IMR-90 (cell line): ENCODE data around the gene ALCAM. TPM values are rescaled to one million over a fixed set of nuclear protein-coding genes. Genes with fewer than 3 reads are reported as not detected.
A peak's percentile ranks its signal among the peaks of the same experiment; 100 is the strongest.

Experiments used
- ATAC-seq: fragments of 200-7000 bp; cut with Tn5 transposase; 2 replicates; pipeline ENCODE4 v1.9.1; 2020; ENCODE audit warnings: low read depth, mild to moderate bottlenecking, moderate library complexity
- BruUV-seq: library from RNA; stranded (reverse); fragments of 400-500 nt; replicated peaks from 2 replicates; lab custom pipeline; 2021; lab: Mats Ljungman, UMichigan
- CTCF ChIA-PET: fragments of 300-600 bp; formaldehyde crosslinking; extraction: SDS; loops from one replicate; lab custom pipeline; 2021; ENCODE audit warnings: antibody characterized with exemption; lab: Yijun Ruan, JAX
- POLR2A ChIA-PET: fragments of 300-600 bp; sonication (Branson Sonifier 250); formaldehyde crosslinking; loops from one replicate; lab custom pipeline; 2022; ENCODE audit warnings: antibody characterized with exemption; ENCODE audit not compliant: unreplicated experiment; lab: Charles Lee
- DNase-seq: peaks from one replicate; pipeline ENCODE4 v3.0.0; 2013
- H2AFZ ChIP-seq: replicated peaks from 2 replicates; pipeline ENCODE3; 2013; ENCODE audit warnings: low read length, mild to moderate bottlenecking; ENCODE audit not compliant: poor library complexity
- H2AK5ac ChIP-seq: 2 replicates; pipeline ENCODE4 v1.6.1; 2013; ENCODE audit warnings: low read depth, low read length, inconsistent platforms
- H2AK9ac ChIP-seq: replicated peaks from 2 replicates; pipeline ENCODE3; 2013; ENCODE audit warnings: mild to moderate bottlenecking, low read depth, low read length, moderate library complexity; ENCODE audit not compliant: poor library complexity
- H2BK120ac ChIP-seq: 2 replicates; pipeline ENCODE4 v1.6.1; 2013; ENCODE audit warnings: low read depth, low read length, inconsistent platforms
- H2BK15ac ChIP-seq: 3 replicates; pipeline ENCODE4 v1.6.1; 2013; ENCODE audit warnings: low read depth, low read length, inconsistent platforms
- H2BK20ac ChIP-seq: 2 replicates; pipeline ENCODE4 v1.6.1; 2013; ENCODE audit warnings: low read depth, mild to moderate bottlenecking, inconsistent platforms, low read length, moderate library complexity
- H2BK5ac ChIP-seq: 2 replicates; pipeline ENCODE4 v1.6.1; 2013; ENCODE audit warnings: mild to moderate bottlenecking, low read depth, low read length, inconsistent platforms; ENCODE audit not compliant: poor library complexity, severe bottlenecking
- H3K14ac ChIP-seq: replicated peaks from 2 replicates; pipeline ENCODE4 v1.6.1; 2013; ENCODE audit warnings: low read depth, low read length, inconsistent platforms
- H3K18ac ChIP-seq: 2 replicates; pipeline ENCODE4 v1.6.1; 2013; ENCODE audit warnings: low read depth, low read length, control low read depth
- H3K23ac ChIP-seq: 2 replicates; pipeline ENCODE4 v1.6.1; 2013; ENCODE audit warnings: low read depth, low read length, inconsistent platforms
- H3K27ac ChIP-seq: 2 replicates; pipeline ENCODE4 v1.5.1; 2013; ENCODE audit warnings: mild to moderate bottlenecking, control low read depth, low read length; ENCODE audit not compliant: insufficient read depth
- H3K27me3 ChIP-seq: 2 replicates; pipeline ENCODE4 v1.6.1; 2013; ENCODE audit warnings: low read length; ENCODE audit not compliant: control insufficient read depth, insufficient read depth
- H3K36me3 ChIP-seq: 2 replicates; pipeline ENCODE4 v1.6.1; 2013; ENCODE audit warnings: low read length, mixed read lengths; ENCODE audit not compliant: control insufficient read depth, insufficient read depth
- H3K4ac ChIP-seq: 2 replicates; pipeline ENCODE4 v1.6.1; 2013; ENCODE audit warnings: low read depth, low read length, inconsistent platforms
- H3K4me1 ChIP-seq: 2 replicates; pipeline ENCODE4 v1.6.1; 2013; ENCODE audit warnings: low read length, mixed read lengths; ENCODE audit not compliant: control insufficient read depth, insufficient read depth
- H3K4me2 ChIP-seq: 2 replicates; pipeline ENCODE4 v1.6.1; 2013; ENCODE audit warnings: low read depth, mild to moderate bottlenecking, control low read depth, low read length, moderate library complexity
- H3K4me3 ChIP-seq: 2 replicates; pipeline ENCODE4 v1.5.1; 2013; ENCODE audit warnings: low read depth, mild to moderate bottlenecking, control low read depth, low read length, moderate library complexity; ENCODE audit not compliant: insufficient read depth
- H3K56ac ChIP-seq: 2 replicates; pipeline ENCODE4 v1.6.1; 2013; ENCODE audit warnings: low read length, inconsistent platforms; ENCODE audit not compliant: insufficient read depth; ENCODE audit errors: extremely low read depth
- H3K79me1 ChIP-seq, 2 experiments: 2 replicates each; pipeline ENCODE4 v1.6.1; 2013; ENCODE audit warnings: low read length in 2 of 2, inconsistent platforms in 1 of 2, low read depth in 1 of 2
- H3K9ac ChIP-seq: 2 replicates; pipeline ENCODE4 v1.6.1; 2013; ENCODE audit warnings: low read depth, low read length, control low read depth
- H3K9me1 ChIP-seq: 2 replicates; pipeline ENCODE4 v1.6.1; 2013; ENCODE audit warnings: low read length, inconsistent platforms; ENCODE audit not compliant: insufficient read depth
- H3K9me3 ChIP-seq: 2 replicates; pipeline ENCODE4 v1.6.1; 2013; ENCODE audit warnings: low read length; ENCODE audit not compliant: control insufficient read depth, insufficient read depth
- H4K20me1 ChIP-seq: 2 replicates; pipeline ENCODE4 v1.6.1; 2013; ENCODE audit warnings: low read length, inconsistent platforms; ENCODE audit not compliant: insufficient read depth
- H4K5ac ChIP-seq: 2 replicates; pipeline ENCODE4 v1.6.1; 2013; ENCODE audit warnings: mild to moderate bottlenecking, low read depth, low read length, control low read depth
- H4K8ac ChIP-seq, 2 experiments: 2 replicates each; pipeline ENCODE4 v1.6.1; 2013; ENCODE audit warnings: low read depth in 2 of 2, low read length in 2 of 2, control low read depth in 1 of 2, inconsistent platforms in 1 of 2
- H4K91ac ChIP-seq: 2 replicates; pipeline ENCODE4 v1.6.1; 2013; ENCODE audit warnings: low read depth, low read length, inconsistent platforms; ENCODE audit not compliant: insufficient read depth
- FOS ChIP-seq: fragments of 150-350 bp; IDR thresholded peaks from 2 replicates; pipeline ENCODE4 v1.6.1; 2016; ENCODE audit warnings: low read depth, low read length
- MAZ ChIP-seq: IDR thresholded peaks from 2 replicates; pipeline ENCODE4 v1.6.1; 2012; ENCODE audit warnings: low read depth, mild to moderate bottlenecking, low read length, improper control_type of control experiment, moderate library complexity, borderline replicate concordance
- RAD21 ChIP-seq: IDR thresholded peaks from 2 replicates; pipeline ENCODE4 v1.6.1; 2012; ENCODE audit warnings: low read length, improper control_type of control experiment
- WGBS, 2 experiments: methylation state at CpG; one replicate each; pipeline versions ENCODE4 v1.1.5 to v1.1.7; 2013; ENCODE audit warnings: missing lambda C conversion rate in 2 of 2; ENCODE audit not compliant: insufficient read length in 1 of 2; ENCODE audit errors: extremely low coverage in 2 of 2; 5-methylcytosine and 5-hydroxymethylcytosine counted together
- dilution Hi-C: fragments of 300-500 bp; cut with HindIII; formaldehyde crosslinking; loops from one replicate; pipeline ENCODE4 v1.14.3; 2018; ENCODE audit warnings: low sequenced_read_pairs; ENCODE audit not compliant: unreplicated experiment
- in situ Hi-C: fragments of 300-500 bp; cut with MboI; formaldehyde crosslinking; loops from 3 replicates; pipeline ENCODE4 v1.14.3; 2019; ENCODE audit warnings: low sequenced_read_pairs, inconsistent platforms, mixed read lengths
- intact Hi-C: fragments of 100-400 bp; cut with micrococcal nuclease; formaldehyde crosslinking; loops from 2 replicates; pipeline ENCODE4 v1.10.0; 2022
- polyA plus RNA-seq, 3 experiments: library from polyadenylated mRNA; depleted of rRNA; stranded (reverse); fragments of >200 nt; gene quantifications; 2 replicates each; pipeline ENCODE4 v1.2.3, GENCODE V29; 2012; ENCODE audit warnings: low replicate concordance in 1 of 3
- total RNA-seq: library from RNA; depleted of rRNA; stranded (reverse); fragments of >200 nt; gene quantifications from 2 replicates; pipeline ENCODE4 v1.2.3, GENCODE V29; 2012
- TF ChIP-seq, protein P1 (sequence below): fragments of 150-350 bp; IDR thresholded peaks from 2 replicates; pipeline ENCODE4 v1.6.1; 2017; ENCODE audit warnings: mild to moderate bottlenecking, antibody characterized with exemption, low read length, low read depth

Gene ALCAM
- total and polyA plus RNA-seq, 2 of the 4 experiments (the other 2 are of a cell fraction) = 117 to 423 TPM

GRCh38 chr3:105584003-105584790, 217.5 kb downstream of the ALCAM start:
- no TSS peak for BruUV-seq
- Histone ChIP-seq H4K8ac (no peak overlapping the region), H3K27ac (no peak overlapping the region), H3K27me3 (no peaks in the 10 kb centered on the region), H3K4ac (no peak overlapping the region), H3K9me3 (peaks cover 6% of the 10 kb centered on the region), H3K79me1 (no peaks in the 10 kb centered on the region), H3K36me3 (no peaks in the 10 kb centered on the region), H3K18ac (no peak overlapping the region), H2AK9ac (no peak overlapping the region), H3K9me1 (peaks cover 2% of the 10 kb centered on the region; the same call in 1 of the 2 replicates), H4K91ac (no peak overlapping the region), H2BK15ac (no peak overlapping the region), H2AFZ (peak overlapping the region; percentile 32), H2BK120ac (no peak overlapping the region; the same call in 1 of the 2 replicates), H3K23ac (no peak overlapping the region), H3K9ac (no peak overlapping the region), H3K4me2 (no peak overlapping the region), H3K56ac (no peak overlapping the region), H3K14ac (no peak overlapping the region; the same call in 1 of the 2 replicates), H4K5ac (no peak overlapping the region), H2AK5ac (no peak overlapping the region), H2BK5ac (no peak overlapping the region), H3K4me1 (no peaks in the 10 kb centered on the region; the same call in 1 of the 2 replicates), H3K4me3 (no peak overlapping the region), H2BK20ac (no peak overlapping the region), H4K20me1 (no peaks in the 10 kb centered on the region)
- TF ChIP-seq MAZ (no peak), RAD21 (no peak), FOS (no peak)
- TF ChIP-seq, protein P1, sequence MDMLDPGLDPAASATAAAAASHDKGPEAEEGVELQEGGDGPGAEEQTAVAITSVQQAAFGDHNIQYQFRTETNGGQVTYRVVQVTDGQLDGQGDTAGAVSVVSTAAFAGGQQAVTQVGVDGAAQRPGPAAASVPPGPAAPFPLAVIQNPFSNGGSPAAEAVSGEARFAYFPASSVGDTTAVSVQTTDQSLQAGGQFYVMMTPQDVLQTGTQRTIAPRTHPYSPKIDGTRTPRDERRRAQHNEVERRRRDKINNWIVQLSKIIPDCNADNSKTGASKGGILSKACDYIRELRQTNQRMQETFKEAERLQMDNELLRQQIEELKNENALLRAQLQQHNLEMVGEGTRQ = no peak
- dilution Hi-C loops = no loop called here
- DNase-seq = no peak
- CTCF ChIA-PET = no interaction called here
- ATAC-seq = no peak
- POLR2A ChIA-PET = no interaction called here
- WGBS, 2 experiments = 100% methylated on average over 1 of the region's 3 CpGs; no CpG with 5 or more reads in 1 of the 2 experiments
- intact Hi-C loops = no loop called here
- in situ Hi-C loops = no loop called here
